IMR-90 (cell line): Measurements from ENCODE around the gene HLA-DQB1. TPM values are rescaled to one million over a fixed set of nuclear protein-coding genes. Genes with fewer than 3 reads are reported as not detected.

Experiments used
- ATAC-seq: fragments of 200-7000 bp; cut with Tn5 transposase; 2 replicates; pipeline ENCODE4 v1.9.1; 2020; ENCODE audit warnings: low read depth, mild to moderate bottlenecking, moderate library complexity
- BruUV-seq: library from RNA; stranded (reverse); fragments of 400-500 nt; replicated peaks from 2 replicates; lab custom pipeline; 2021; lab: Mats Ljungman, UMichigan
- CTCF ChIA-PET: fragments of 300-600 bp; formaldehyde crosslinking; extraction: SDS; loops from one replicate; lab custom pipeline; 2021; ENCODE audit warnings: antibody characterized with exemption; lab: Yijun Ruan, JAX
- POLR2A ChIA-PET: fragments of 300-600 bp; sonication (Branson Sonifier 250); formaldehyde crosslinking; loops from one replicate; lab custom pipeline; 2022; ENCODE audit warnings: antibody characterized with exemption; ENCODE audit not compliant: unreplicated experiment; lab: Charles Lee
- DNase-seq: peaks from one replicate; pipeline ENCODE4 v3.0.0; 2013
- H2AFZ ChIP-seq: replicated peaks from 2 replicates; pipeline ENCODE3; 2013; ENCODE audit warnings: low read length, mild to moderate bottlenecking; ENCODE audit not compliant: poor library complexity
- H2AK5ac ChIP-seq: 2 replicates; pipeline ENCODE4 v1.6.1; 2013; ENCODE audit warnings: low read depth, low read length, inconsistent platforms
- H2AK9ac ChIP-seq: replicated peaks from 2 replicates; pipeline ENCODE3; 2013; ENCODE audit warnings: mild to moderate bottlenecking, low read depth, low read length, moderate library complexity; ENCODE audit not compliant: poor library complexity
- H2BK120ac ChIP-seq: 2 replicates; pipeline ENCODE4 v1.6.1; 2013; ENCODE audit warnings: low read depth, low read length, inconsistent platforms
- H2BK15ac ChIP-seq: 3 replicates; pipeline ENCODE4 v1.6.1; 2013; ENCODE audit warnings: low read depth, low read length, inconsistent platforms
- H2BK20ac ChIP-seq: 2 replicates; pipeline ENCODE4 v1.6.1; 2013; ENCODE audit warnings: low read depth, mild to moderate bottlenecking, inconsistent platforms, low read length, moderate library complexity
- H2BK5ac ChIP-seq: 2 replicates; pipeline ENCODE4 v1.6.1; 2013; ENCODE audit warnings: mild to moderate bottlenecking, low read depth, low read length, inconsistent platforms; ENCODE audit not compliant: poor library complexity, severe bottlenecking
- H3K14ac ChIP-seq: replicated peaks from 2 replicates; pipeline ENCODE4 v1.6.1; 2013; ENCODE audit warnings: low read depth, low read length, inconsistent platforms
- H3K18ac ChIP-seq: 2 replicates; pipeline ENCODE4 v1.6.1; 2013; ENCODE audit warnings: low read depth, low read length, control low read depth
- H3K23ac ChIP-seq: 2 replicates; pipeline ENCODE4 v1.6.1; 2013; ENCODE audit warnings: low read depth, low read length, inconsistent platforms
- H3K27ac ChIP-seq: 2 replicates; pipeline ENCODE4 v1.5.1; 2013; ENCODE audit warnings: mild to moderate bottlenecking, control low read depth, low read length; ENCODE audit not compliant: insufficient read depth
- H3K27me3 ChIP-seq: 2 replicates; pipeline ENCODE4 v1.6.1; 2013; ENCODE audit warnings: low read length; ENCODE audit not compliant: control insufficient read depth, insufficient read depth
- H3K36me3 ChIP-seq: 2 replicates; pipeline ENCODE4 v1.6.1; 2013; ENCODE audit warnings: low read length, mixed read lengths; ENCODE audit not compliant: control insufficient read depth, insufficient read depth
- H3K4ac ChIP-seq: 2 replicates; pipeline ENCODE4 v1.6.1; 2013; ENCODE audit warnings: low read depth, low read length, inconsistent platforms
- H3K4me1 ChIP-seq: 2 replicates; pipeline ENCODE4 v1.6.1; 2013; ENCODE audit warnings: low read length, mixed read lengths; ENCODE audit not compliant: control insufficient read depth, insufficient read depth
- H3K4me2 ChIP-seq: 2 replicates; pipeline ENCODE4 v1.6.1; 2013; ENCODE audit warnings: low read depth, mild to moderate bottlenecking, control low read depth, low read length, moderate library complexity
- H3K4me3 ChIP-seq: 2 replicates; pipeline ENCODE4 v1.5.1; 2013; ENCODE audit warnings: low read depth, mild to moderate bottlenecking, control low read depth, low read length, moderate library complexity; ENCODE audit not compliant: insufficient read depth
- H3K56ac ChIP-seq: 2 replicates; pipeline ENCODE4 v1.6.1; 2013; ENCODE audit warnings: low read length, inconsistent platforms; ENCODE audit not compliant: insufficient read depth; ENCODE audit errors: extremely low read depth
- H3K79me1 ChIP-seq, 2 experiments: 2 replicates each; pipeline ENCODE4 v1.6.1; 2013; ENCODE audit warnings: low read length in 2 of 2, inconsistent platforms in 1 of 2, low read depth in 1 of 2
- H3K9ac ChIP-seq: 2 replicates; pipeline ENCODE4 v1.6.1; 2013; ENCODE audit warnings: low read depth, low read length, control low read depth
- H3K9me1 ChIP-seq: 2 replicates; pipeline ENCODE4 v1.6.1; 2013; ENCODE audit warnings: low read length, inconsistent platforms; ENCODE audit not compliant: insufficient read depth
- H3K9me3 ChIP-seq: 2 replicates; pipeline ENCODE4 v1.6.1; 2013; ENCODE audit warnings: low read length; ENCODE audit not compliant: control insufficient read depth, insufficient read depth
- H4K20me1 ChIP-seq: 2 replicates; pipeline ENCODE4 v1.6.1; 2013; ENCODE audit warnings: low read length, inconsistent platforms; ENCODE audit not compliant: insufficient read depth
- H4K5ac ChIP-seq: 2 replicates; pipeline ENCODE4 v1.6.1; 2013; ENCODE audit warnings: mild to moderate bottlenecking, low read depth, low read length, control low read depth
- H4K8ac ChIP-seq, 2 experiments: 2 replicates each; pipeline ENCODE4 v1.6.1; 2013; ENCODE audit warnings: low read depth in 2 of 2, low read length in 2 of 2, control low read depth in 1 of 2, inconsistent platforms in 1 of 2
- H4K91ac ChIP-seq: 2 replicates; pipeline ENCODE4 v1.6.1; 2013; ENCODE audit warnings: low read depth, low read length, inconsistent platforms; ENCODE audit not compliant: insufficient read depth
- CTCF ChIP-seq: conservative IDR thresholded peaks from 2 replicates; pipeline ENCODE4 v1.5.1; 2012; ENCODE audit warnings: mild to moderate bottlenecking, low read depth, low read length, improper control_type of control experiment
- MXI1 ChIP-seq: IDR thresholded peaks from 2 replicates; pipeline ENCODE4 v1.6.1; 2012; ENCODE audit warnings: low read depth, mild to moderate bottlenecking, low read length, moderate library complexity, borderline replicate concordance
- USF2 ChIP-seq: fragments of 150-350 bp; IDR thresholded peaks from 2 replicates; pipeline ENCODE4 v1.6.1; 2017; ENCODE audit warnings: mild to moderate bottlenecking, antibody characterized with exemption, low read length, low read depth
- WGBS, 2 experiments: methylation state at CpG; one replicate each; pipeline versions ENCODE4 v1.1.5 to v1.1.7; 2013; ENCODE audit warnings: missing lambda C conversion rate in 2 of 2; ENCODE audit not compliant: insufficient read length in 1 of 2; ENCODE audit errors: extremely low coverage in 2 of 2; 5-methylcytosine and 5-hydroxymethylcytosine counted together
- dilution Hi-C: fragments of 300-500 bp; cut with HindIII; formaldehyde crosslinking; loops from one replicate; pipeline ENCODE4 v1.14.3; 2018; ENCODE audit warnings: low sequenced_read_pairs; ENCODE audit not compliant: unreplicated experiment
- in situ Hi-C: fragments of 300-500 bp; cut with MboI; formaldehyde crosslinking; loops from 3 replicates; pipeline ENCODE4 v1.14.3; 2019; ENCODE audit warnings: low sequenced_read_pairs, inconsistent platforms, mixed read lengths
- intact Hi-C: fragments of 100-400 bp; cut with micrococcal nuclease; formaldehyde crosslinking; loops from 2 replicates; pipeline ENCODE4 v1.10.0; 2022
- polyA plus RNA-seq, 3 experiments: library from polyadenylated mRNA; depleted of rRNA; stranded (reverse); fragments of >200 nt; gene quantifications; 2 replicates each; pipeline ENCODE4 v1.2.3, GENCODE V29; 2012; ENCODE audit warnings: low replicate concordance in 1 of 3
- total RNA-seq: library from RNA; depleted of rRNA; stranded (reverse); fragments of >200 nt; gene quantifications from 2 replicates; pipeline ENCODE4 v1.2.3, GENCODE V29; 2012

Gene HLA-DQB1
- total and polyA plus RNA-seq, 2 of the 4 experiments (the other 2 are of a cell fraction): not detected

GRCh38 chr6:32679492-32679891, 13.0 kb upstream of the HLA-DQB1 start:
- no peak for ATAC-seq
- no CpG with 5 or more reads among the region's 4 CpGs for WGBS, 2 experiments

More at GRCh38 chr6:32679492-32679891, 13.0 kb upstream of the HLA-DQB1 start:
- ChIA-PET POLR2A (no interaction called here), CTCF (no interaction called here)
- H3K4me1 ChIP-seq: no peaks in the 10 kb centered on the region
- no peaks in the 10 kb centered on the region for H3K79me1 ChIP-seq
- no peak overlapping the region for H3K14ac ChIP-seq
- no peak overlapping the region for H2BK15ac ChIP-seq
- dilution Hi-C loops: no loop called here
- H3K4me2 ChIP-seq: no peak overlapping the region
- no peak overlapping the region for H4K91ac ChIP-seq
- no peak for DNase-seq
- H3K9ac ChIP-seq: no peak overlapping the region
- H3K56ac ChIP-seq: no peak overlapping the region
- no peak overlapping the region for H4K5ac ChIP-seq
- no peak overlapping the region for H2AFZ ChIP-seq
- no peak overlapping the region for H4K8ac ChIP-seq
- H3K23ac ChIP-seq: no peak overlapping the region
- H2AK5ac ChIP-seq: no peak overlapping the region
- H3K9me1 ChIP-seq: no peaks in the 10 kb centered on the region
- H3K4ac ChIP-seq: no peak overlapping the region
- in situ Hi-C loops: no loop called here
- H2BK120ac ChIP-seq: no peak overlapping the region
- H4K20me1 ChIP-seq: no peaks in the 10 kb centered on the region
- no peak overlapping the region for H3K4me3 ChIP-seq
- H3K9me3 ChIP-seq: no peaks in the 10 kb centered on the region
- BruUV-seq: no TSS peak
- no peak overlapping the region for H2AK9ac ChIP-seq
- no peaks in the 10 kb centered on the region for H3K27me3 ChIP-seq
- no peaks in the 10 kb centered on the region for H3K36me3 ChIP-seq
- no peak overlapping the region for H3K18ac ChIP-seq
- H2BK5ac ChIP-seq: no peak overlapping the region
- H3K27ac ChIP-seq: no peak overlapping the region
- TF ChIP-seq USF2 (no peak), CTCF (no peak), MXI1 (no peak)
- H2BK20ac ChIP-seq: no peak overlapping the region
- intact Hi-C loops: no loop called here
